ENCODE data around the gene CDKN1C.

DNA sequence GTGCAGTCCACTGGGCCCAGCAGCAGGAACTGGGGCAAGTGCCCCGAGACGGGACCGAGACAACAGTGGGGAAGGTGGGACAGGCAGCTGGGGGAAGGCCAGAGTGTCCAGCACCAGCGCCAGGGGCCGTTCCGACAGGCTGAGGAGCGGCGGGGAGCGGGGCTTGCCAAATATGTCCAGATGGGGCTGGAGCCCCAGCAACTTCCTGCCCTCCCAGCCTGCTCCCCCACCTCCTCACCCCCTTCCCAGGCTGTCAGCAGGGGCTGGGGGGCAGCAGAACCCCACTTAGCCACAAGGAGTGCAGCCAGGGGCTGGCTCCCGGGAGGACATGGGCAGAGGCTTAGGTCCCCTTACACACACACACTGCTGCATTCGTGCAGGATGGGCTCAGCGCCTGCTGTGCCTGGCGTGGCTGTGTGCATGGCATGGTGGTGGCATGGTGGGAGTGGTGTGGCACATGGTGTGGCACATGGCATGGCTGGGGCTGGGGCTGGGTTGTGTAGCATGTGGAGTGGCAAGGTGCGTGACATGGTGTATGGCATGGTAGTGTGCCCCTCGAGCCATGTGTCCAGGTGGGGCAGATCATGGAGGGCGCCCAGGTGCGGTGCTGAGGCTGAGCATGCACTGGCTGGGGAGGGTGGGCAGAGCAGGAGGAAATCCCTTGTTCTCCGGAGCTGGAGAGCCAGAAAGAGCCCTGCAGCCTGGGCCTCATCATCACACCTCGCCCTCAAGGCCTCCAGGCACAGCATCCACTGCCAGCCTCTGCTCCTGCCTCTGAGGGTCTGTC, 51.7 kb downstream of the CDKN1C start:
- TF ChIP-seq, protein P1, sequence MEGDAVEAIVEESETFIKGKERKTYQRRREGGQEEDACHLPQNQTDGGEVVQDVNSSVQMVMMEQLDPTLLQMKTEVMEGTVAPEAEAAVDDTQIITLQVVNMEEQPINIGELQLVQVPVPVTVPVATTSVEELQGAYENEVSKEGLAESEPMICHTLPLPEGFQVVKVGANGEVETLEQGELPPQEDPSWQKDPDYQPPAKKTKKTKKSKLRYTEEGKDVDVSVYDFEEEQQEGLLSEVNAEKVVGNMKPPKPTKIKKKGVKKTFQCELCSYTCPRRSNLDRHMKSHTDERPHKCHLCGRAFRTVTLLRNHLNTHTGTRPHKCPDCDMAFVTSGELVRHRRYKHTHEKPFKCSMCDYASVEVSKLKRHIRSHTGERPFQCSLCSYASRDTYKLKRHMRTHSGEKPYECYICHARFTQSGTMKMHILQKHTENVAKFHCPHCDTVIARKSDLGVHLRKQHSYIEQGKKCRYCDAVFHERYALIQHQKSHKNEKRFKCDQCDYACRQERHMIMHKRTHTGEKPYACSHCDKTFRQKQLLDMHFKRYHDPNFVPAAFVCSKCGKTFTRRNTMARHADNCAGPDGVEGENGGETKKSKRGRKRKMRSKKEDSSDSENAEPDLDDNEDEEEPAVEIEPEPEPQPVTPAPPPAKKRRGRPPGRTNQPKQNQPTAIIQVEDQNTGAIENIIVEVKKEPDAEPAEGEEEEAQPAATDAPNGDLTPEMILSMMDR (IDR thresholded peaks at IDR 0.05), result no peak
- TF ChIP-seq POLR2A (IDR thresholded peaks at IDR 0.05), result no peak
